AG04449 (cell line): Measurements from ENCODE around the gene UPK1A.

Experiments
- CTCF ChIA-PET: fragments of 350-600 bp; formaldehyde crosslinking; extraction: SDS; loops from one replicate; lab custom pipeline; 2021; ENCODE audit warnings: antibody characterized with exemption; lab: Yijun Ruan, JAX
- POLR2A ChIA-PET: fragments of 400-600, 350-600 bp; formaldehyde crosslinking; extraction: SDS; loops from one replicate; lab custom pipeline; 2020; ENCODE audit warnings: antibody characterized with exemption, inconsistent platforms; lab: Yijun Ruan, JAX
- DNase-seq: peaks from one replicate; pipeline ENCODE4 v3.0.0-alpha.2; 2010; ENCODE audit warnings: low read depth, low spot score
- H3K4me3 ChIP-seq: 2 replicates; pipeline ENCODE4 v1.5.1; 2011; ENCODE audit warnings: low read depth, mild to moderate bottlenecking, control low read depth, low read length
- CTCF ChIP-seq: IDR thresholded peaks from one replicate; pipeline ENCODE4 v1.5.1; 2011; ENCODE audit warnings: mild to moderate bottlenecking, moderate library complexity, low read length, control low read depth, inconsistent platforms; ENCODE audit not compliant: insufficient read depth; ENCODE audit errors: missing control alignments

Gene UPK1A

GRCh38 chr19:35712567-35713505 lies 46.5 kb downstream of the UPK1A start:
- no peak for DNase-seq
- H3K4me3 ChIP-seq = no peak overlapping the region
- ChIA-PET CTCF (interaction anchor here (1.0 to 5.4 kb wide), 3 partner anchors 8 to 164 kb away, joined by 3 to 23 read pairs (median 19); partner anchors contain the start of gene ZBTB32), POLR2A (interaction anchor here (1.7 kb wide), 1 partner anchor 10 kb away, joined by 4 read pairs; no protein-coding TSS in a partner anchor)
- no peak for TF ChIP-seq CTCF

GRCh38 chr19:35713506-35713850 lies 47.2 kb downstream of the UPK1A start:
- DNase-seq = no peak
- ChIA-PET CTCF (interaction anchor here (1.0 to 5.4 kb wide), 3 partner anchors 9 to 165 kb away, joined by 3 to 23 read pairs (median 19); partner anchors contain the start of gene ZBTB32), POLR2A (no interaction called here)
- no peak overlapping the region for H3K4me3 ChIP-seq
- TF ChIP-seq CTCF = no peak

GRCh38 chr19:35713904-35714495 lies 47.7 kb downstream of the UPK1A start:
- ChIA-PET POLR2A (no interaction called here), CTCF (interaction anchor here (0.8 to 5.4 kb wide), 6 partner anchors 9 to 165 kb away, joined by 3 to 23 read pairs (median 10); partner anchors contain the start of gene ZBTB32)
- no peak for TF ChIP-seq CTCF
- no peak for DNase-seq
- no peak overlapping the region for H3K4me3 ChIP-seq

- ChIA-PET POLR2A (no interaction called here), CTCF (interaction anchor here (0.8 to 5.4 kb wide), 10 partner anchors 10 to 166 kb away, joined by 3 to 23 read pairs (median 4); partner anchors contain the start of genes LIN37 and ZBTB32)
- DNase-seq = no peak
Measured at GRCh38 chr19:35714601-35715354, 48.5 kb downstream of the UPK1A start.

GRCh38 chr19:35715355-35715809 lies 49.1 kb downstream of the UPK1A start:
- H3K4me3 ChIP-seq = no peak overlapping the region
- ChIA-PET POLR2A (no interaction called here), CTCF (interaction anchor here (0.9 to 5.4 kb wide), 10 partner anchors 11 to 167 kb away, joined by 3 to 23 read pairs (median 4); partner anchors contain the start of genes LIN37 and ZBTB32)
- TF ChIP-seq CTCF = no peak
- DNase-seq = no peak

More at GRCh38 chr19:35714601-35715354, 48.5 kb downstream of the UPK1A start:
- TF ChIP-seq CTCF = no peak
- no peak overlapping the region for H3K4me3 ChIP-seq
